ENCODE measurements around the gene RAET1G.

DNA sequence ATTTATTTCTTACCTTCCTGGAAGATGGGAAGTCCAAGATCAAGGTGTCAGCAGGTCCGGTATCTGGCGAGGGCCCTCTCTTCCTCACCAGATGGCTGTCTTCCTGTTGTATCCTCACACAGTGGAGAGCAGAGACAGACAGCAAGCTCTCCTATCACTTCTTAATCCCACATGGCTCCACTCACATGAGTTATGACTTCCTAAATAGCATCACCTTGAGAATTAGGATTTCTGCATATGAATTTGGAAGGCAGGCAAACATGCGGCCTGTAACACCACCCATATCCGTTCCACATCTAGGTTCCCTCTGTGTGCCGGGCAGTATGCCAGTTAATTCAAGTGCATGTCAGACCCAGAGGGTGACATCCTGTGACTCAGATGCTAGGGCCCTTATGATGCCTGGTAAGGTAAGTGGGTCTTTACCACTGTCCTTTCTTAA, 27.1 kb downstream of the RAET1G start:
- TF ChIP-seq EZH2 (optimal IDR thresholded peaks at IDR 0.05; ENCODE audit: low read depth, low read length) (no peak), EZH2phosphoT487 (IDR thresholded peaks at IDR 0.05; ENCODE audit: low read length) (no peak)
- TF ChIP-seq, protein P1, sequence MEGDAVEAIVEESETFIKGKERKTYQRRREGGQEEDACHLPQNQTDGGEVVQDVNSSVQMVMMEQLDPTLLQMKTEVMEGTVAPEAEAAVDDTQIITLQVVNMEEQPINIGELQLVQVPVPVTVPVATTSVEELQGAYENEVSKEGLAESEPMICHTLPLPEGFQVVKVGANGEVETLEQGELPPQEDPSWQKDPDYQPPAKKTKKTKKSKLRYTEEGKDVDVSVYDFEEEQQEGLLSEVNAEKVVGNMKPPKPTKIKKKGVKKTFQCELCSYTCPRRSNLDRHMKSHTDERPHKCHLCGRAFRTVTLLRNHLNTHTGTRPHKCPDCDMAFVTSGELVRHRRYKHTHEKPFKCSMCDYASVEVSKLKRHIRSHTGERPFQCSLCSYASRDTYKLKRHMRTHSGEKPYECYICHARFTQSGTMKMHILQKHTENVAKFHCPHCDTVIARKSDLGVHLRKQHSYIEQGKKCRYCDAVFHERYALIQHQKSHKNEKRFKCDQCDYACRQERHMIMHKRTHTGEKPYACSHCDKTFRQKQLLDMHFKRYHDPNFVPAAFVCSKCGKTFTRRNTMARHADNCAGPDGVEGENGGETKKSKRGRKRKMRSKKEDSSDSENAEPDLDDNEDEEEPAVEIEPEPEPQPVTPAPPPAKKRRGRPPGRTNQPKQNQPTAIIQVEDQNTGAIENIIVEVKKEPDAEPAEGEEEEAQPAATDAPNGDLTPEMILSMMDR (IDR thresholded peaks at IDR 0.05; ENCODE audit: low read length) = no peak

Measured in MM.1S (cell line).